ENCODE measurements around the gene CA5A.
"Not testable (repeated sequence)": the region's sequence is repeated elsewhere in the genome, so short reads cannot be mapped to it uniquely, and the experiment has no call there.

Gene CA5A

GRCh38 chr16:87919681-87919994, 16.7 kb downstream of the CA5A start:
- no peak for DNase-seq

- DNase-seq, result no peak
These were observed 17.3 kb downstream of the CA5A start for GRCh38 chr16:87918866-87919680.

DNA sequence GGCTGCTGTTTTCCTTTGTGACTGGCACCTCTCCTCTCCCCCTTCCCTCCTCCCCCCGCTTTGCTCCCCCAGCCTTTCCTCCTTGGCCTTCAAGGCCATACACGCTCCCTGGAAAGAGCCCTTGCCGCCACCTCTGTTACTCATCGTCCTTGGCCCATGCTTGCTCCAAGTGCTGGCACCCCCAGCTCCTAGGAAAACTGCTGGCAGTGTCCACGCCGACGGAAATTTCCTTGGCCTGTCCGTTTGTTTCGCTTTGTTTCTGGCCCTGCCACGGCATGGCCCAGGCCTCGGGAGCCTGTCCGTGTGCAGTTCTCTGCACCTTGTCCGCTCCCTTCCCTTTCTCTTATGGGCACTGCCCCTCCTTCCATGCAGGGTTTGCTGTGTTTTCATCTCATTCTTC, 18.0 kb downstream of the CA5A start:
- no peak for DNase-seq

DNA sequence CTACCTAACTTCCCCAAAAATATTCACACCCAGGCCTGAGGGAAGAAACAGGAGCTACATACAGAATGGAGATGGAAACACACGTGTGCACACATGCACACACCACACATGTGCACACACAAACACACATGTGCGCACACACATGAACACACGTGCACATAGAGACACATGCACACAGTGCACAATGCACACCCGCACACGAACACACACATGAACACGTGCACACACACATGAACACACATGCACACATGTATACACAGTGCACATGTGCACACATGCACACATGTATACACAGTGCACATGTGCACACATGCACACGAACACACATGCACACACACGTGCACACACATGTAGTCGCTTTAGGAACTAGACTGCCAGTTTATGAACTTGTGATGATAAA, 18.8 kb downstream of the CA5A start:
- no peak for DNase-seq

DNA sequence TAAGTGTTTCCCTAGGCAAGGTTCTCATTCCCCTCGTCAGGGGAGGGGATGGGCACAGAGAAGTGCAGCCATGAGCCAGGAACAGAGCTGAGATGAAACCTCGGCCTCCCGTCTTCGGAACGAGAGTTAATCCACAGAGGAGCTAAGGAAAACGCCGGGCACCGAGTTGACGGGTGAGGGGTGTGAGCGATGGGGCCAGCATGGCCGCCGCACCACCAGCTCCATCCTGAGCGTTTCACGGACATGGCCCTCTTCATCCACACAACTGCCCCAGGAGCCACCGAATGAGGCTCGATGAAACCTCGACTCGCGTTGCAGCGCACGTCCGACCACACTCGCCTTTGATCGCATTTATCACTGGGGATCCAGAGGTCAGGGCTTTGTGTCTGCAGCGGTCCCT, 21.5 kb downstream of the CA5A start:
- no peak for DNase-seq

- not testable (repeated sequence) for DNase-seq
These were observed 22.2 kb downstream of the CA5A start for GRCh38 chr16:87914021-87914725.

DNA sequence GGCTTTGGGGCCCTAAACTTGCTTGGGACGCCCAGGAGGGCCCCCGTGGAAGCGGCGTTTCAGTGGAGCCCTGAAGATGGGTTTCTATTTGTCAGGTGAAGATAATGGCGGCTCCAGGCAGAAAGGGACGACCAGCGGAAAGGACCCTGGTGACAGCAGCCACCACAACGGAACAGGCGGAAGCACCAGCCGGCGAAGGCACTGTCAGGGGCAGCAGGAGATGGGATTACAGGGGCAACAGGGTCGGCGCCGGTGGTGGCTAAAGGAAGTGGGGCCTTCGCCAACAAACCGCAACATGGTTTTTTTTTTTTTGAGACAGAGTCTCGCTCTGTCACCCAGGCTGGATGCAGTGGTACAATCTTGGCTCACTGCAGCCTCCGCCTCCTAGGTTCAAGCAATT, 23.6 kb downstream of the CA5A start:
- not testable (repeated sequence) for DNase-seq

- DNase-seq, result not testable (repeated sequence)
These were observed 25.1 kb downstream of the CA5A start for GRCh38 chr16:87911106-87911763.

- peak; percentile 86 for DNase-seq
These were observed 27.0 kb downstream of the CA5A start for GRCh38 chr16:87909203-87909935.

- DNase-seq, result not testable (repeated sequence)
These were observed 28.2 kb downstream of the CA5A start for GRCh38 chr16:87908101-87908500.

GRCh38 chr16:87905521-87905920, 30.8 kb downstream of the CA5A start:
- not testable (repeated sequence) for DNase-seq

DNA sequence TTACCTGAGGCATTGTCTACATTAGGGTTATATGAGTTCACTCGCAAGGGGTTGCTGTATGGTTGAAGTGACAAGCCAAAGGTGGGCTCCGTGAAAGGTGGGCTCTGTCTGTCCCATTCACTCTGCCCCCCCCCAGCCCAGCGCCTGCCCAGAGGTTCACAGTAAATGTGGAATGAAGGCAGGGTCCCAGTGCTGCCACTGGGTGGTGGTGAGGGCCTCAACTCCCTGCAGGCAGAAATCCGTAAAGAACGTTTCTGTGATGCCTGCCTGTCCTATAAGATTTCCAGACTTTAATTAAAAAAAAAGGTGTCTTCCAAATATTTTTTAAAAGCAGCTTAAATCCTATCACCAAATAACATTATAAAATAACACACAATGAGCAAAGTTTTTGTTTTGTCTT, 31.4 kb downstream of the CA5A start:
- DNase-seq, result not testable (repeated sequence)

GRCh38 chr16:87900489-87900888, 35.8 kb downstream of the CA5A start:
- DNase-seq, result not testable (repeated sequence)

- peak; percentile 41 for DNase-seq
These were observed 38.5 kb downstream of the CA5A start for GRCh38 chr16:87897521-87898505.

DNA sequence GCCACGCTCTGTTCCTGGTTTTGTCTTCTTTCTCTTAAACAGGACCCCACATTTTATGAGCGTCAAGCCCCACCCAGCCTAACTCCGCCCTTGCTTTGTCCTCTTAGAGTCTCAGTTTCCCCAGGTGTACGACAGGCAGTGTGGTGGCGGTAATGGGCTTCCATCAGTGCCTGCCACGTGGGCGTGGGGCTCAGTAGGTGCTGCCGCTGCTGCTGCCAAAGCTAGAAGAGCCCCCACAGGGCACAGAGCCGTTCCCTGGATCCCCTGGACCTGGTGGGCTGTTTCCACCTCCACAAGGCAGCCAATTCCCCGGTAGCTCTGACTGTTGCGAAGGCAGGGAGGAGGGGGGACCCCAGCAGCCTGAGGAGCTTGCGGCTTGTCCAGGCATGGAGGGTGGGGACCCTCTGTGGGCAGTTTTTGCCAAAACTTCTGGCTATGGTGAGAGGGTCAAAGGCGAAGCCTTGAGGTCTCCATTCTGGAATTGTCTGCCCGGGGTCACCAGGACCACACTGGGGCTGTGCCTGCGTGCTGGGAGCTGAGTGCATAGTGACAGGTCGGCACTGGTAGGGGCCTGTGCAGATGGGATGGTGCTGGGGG, 39.3 kb downstream of the CA5A start:
- DNase-seq, result not testable (repeated sequence)

DNA sequence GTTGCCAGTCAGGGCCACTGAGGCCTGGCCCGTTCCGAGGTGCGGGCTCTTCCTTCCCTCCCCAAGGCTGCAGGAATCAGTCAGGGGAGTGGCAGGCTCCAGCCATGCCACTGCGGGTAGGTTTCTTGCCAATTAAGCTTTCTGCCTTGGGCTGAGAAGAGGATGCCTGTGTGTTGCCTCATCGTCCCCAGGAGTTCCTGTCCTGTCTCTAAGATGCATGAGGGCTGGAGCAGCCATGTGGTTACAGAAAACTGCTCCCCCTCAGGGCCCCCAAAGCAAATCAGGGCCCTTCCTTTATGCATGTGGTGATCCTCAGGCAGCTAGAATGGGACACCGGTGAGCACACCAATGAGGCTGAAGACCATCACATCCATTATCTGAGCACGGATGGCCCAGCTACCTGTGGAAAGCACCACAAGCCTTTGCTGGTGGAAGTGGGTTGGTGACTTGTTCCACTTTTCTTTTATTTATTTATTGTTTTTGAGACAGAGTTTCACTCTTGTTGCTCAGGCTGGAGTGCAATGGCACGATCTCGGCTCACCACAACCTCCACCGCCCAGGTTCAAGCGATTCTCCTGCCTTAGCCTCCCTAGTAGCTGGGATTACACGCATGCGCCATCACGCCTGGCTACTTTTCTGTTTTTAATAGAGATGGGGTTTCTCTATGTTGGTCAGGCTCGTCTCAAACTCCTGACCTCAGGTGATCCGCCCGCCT, 40.0 kb downstream of the CA5A start:
- not testable (repeated sequence) for DNase-seq

DNA sequence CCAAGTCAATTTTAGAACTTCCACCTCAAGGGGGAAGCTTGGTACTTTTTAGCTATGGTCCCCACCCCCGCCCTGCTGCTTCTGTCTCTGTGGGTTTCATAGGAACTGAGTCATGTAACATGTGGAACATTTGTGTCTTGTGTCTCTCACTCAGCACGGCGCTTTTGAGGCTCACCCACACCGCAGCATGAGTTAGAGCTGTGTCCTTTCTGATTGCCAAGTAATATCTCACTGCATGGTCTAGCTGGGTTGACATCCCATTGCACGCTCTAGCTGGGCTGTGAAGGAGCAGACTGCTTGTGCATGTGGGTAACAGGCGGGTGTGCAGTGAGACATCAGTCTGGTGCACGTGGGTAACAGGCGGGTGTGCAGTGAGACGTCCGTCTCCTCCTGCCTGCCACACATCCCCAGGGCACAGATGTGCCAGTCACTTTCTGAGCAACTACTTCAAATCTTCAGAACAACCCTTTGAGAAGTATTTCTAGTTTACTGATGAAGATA, 40.6 kb downstream of the CA5A start:
- peak; percentile 70 for DNase-seq

- DNase-seq, result not testable (repeated sequence)
These were observed 42.3 kb downstream of the CA5A start for GRCh38 chr16:87894005-87894404.

DNA sequence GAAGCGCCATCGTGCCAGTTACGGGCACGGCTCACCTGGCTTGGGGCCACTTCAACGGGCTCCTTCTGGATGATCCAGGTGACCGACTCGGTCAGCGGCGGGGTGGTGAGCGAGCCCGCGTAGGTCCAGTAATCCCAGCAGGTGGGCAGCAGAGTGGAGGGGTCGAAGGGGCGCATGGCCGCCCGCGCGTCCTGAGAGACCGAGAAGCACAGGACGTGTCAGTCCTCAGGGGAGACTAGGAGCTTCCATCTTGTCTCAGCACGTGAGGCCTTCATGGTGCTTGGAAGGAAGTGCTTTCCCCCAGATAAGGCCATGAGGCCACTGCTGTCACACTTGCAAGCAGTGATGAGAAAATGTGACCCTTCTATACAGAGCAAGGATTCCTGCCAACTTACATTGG, 44.6 kb downstream of the CA5A start:
- no peak for DNase-seq

GRCh38 chr16:87889762-87890161, 46.6 kb downstream of the CA5A start:
- not testable (repeated sequence) for DNase-seq

- not testable (repeated sequence) for DNase-seq
These were observed 48.0 kb downstream of the CA5A start for GRCh38 chr16:87888346-87888745.
